ENCODE data around the gene KCNQ5.

GRCh38 chr6:72665599-72665998 is 43.7 kb downstream of the KCNQ5 start:
- TF ChIP-seq CTCF (IDR thresholded peaks at IDR 0.05; ENCODE audit: low read depth, low read length, poor library complexity, severe bottlenecking) (no peak), EZH2phosphoT487 (IDR thresholded peaks at IDR 0.05; ENCODE audit: borderline replicate concordance, low read length) (no peak)

All from DOHH2 (cell line).